K562 (cell line): ENCODE data around the gene TRABD2B. TPM values are rescaled to one million over a fixed set of nuclear protein-coding genes. Genes with fewer than 3 reads are reported as not detected.

Experiments
- ATAC-seq: fragments of 200-7000 bp; cut with Tn5 transposase; 3 replicates; pipeline ENCODE4 v1.9.1; 2020; ENCODE audit warnings: moderate library complexity
- BruUV-seq: library from RNA; stranded (reverse); fragments of 400-500 nt; replicated peaks from 2 replicates; lab custom pipeline; 2021; lab: Mats Ljungman, UMichigan
- CTCF ChIA-PET: fragments of 300-600 bp; formaldehyde crosslinking; extraction: SDS; loops from one replicate; lab custom pipeline; 2021; ENCODE audit warnings: low intra/inter-chr PET ratio; lab: Yijun Ruan, JAX
- POLR2A ChIA-PET: fragments of 300-600, 350-650 bp; sonication (Branson Sonifier 250); formaldehyde crosslinking; extraction: SDS; loops from one replicate; lab custom pipeline; 2021; ENCODE audit warnings: antibody characterized with exemption, inconsistent platforms; lab: Yijun Ruan, JAX
- DNase-seq, 4 experiments: peaks; one replicate each; pipeline versions ENCODE4 v3.0.0 to v3.0.0-alpha.2; 2011 to 2018; ENCODE audit warnings: low spot score in 3 of 4, mixed read lengths in 3 of 4; ENCODE audit errors: extremely low read depth in 1 of 4
- FAIRE-seq: peaks from 2 replicates; lab custom pipeline; 2011; peaks lifted over from hg19 to GRCh38; lab: Jason Lieb, UNC
- H2AFZ ChIP-seq: 2 replicates; pipeline ENCODE4 v1.6.0; 2011; ENCODE audit warnings: low read depth, low read length, control low read depth, inconsistent platforms
- H3K27ac ChIP-seq: fragments of 200-600 bp; 3 replicates; pipeline ENCODE4 v1.8.0; 2011; ENCODE audit warnings: low read depth, mild to moderate bottlenecking, control low read depth, inconsistent platforms, low read length, moderate library complexity, mixed read lengths; ENCODE audit errors: extremely low read depth
- H3K27me3 ChIP-seq, 2 experiments: fragments of 300-600 bp in 1 of 2; 2 replicates in 1 of 2; 3 replicates in 1 of 2; pipeline versions ENCODE4 v1.6.0 to v1.8.0; 2011; ENCODE audit warnings: inconsistent platforms in 2 of 2, low read length in 2 of 2, mild to moderate bottlenecking in 1 of 2, mixed read lengths in 1 of 2, moderate library complexity in 1 of 2; ENCODE audit not compliant: control insufficient read depth in 2 of 2, insufficient read depth in 2 of 2
- H3K36me3 ChIP-seq: fragments of 300-600 bp; 3 replicates; pipeline ENCODE4 v1.8.0; 2011; ENCODE audit warnings: mild to moderate bottlenecking, low read length, inconsistent platforms; ENCODE audit not compliant: control insufficient read depth, insufficient read depth
- H3K4me1 ChIP-seq, 2 experiments: fragments of 200-600 bp in 1 of 2; replicated peaks in 1 of 2; 2 replicates in 1 of 2; 3 replicates in 1 of 2; pipeline versions ENCODE4 v1.5.1 to v1.8.0; 2011; ENCODE audit warnings: inconsistent platforms in 2 of 2, low read length in 2 of 2, mild to moderate bottlenecking in 1 of 2, mixed read lengths in 1 of 2, moderate library complexity in 1 of 2; ENCODE audit not compliant: control insufficient read depth in 2 of 2, insufficient read depth in 2 of 2
- H3K4me2 ChIP-seq: 2 replicates; pipeline ENCODE4 v1.6.1; 2011; ENCODE audit warnings: low read length, control low read depth, inconsistent platforms, mixed read lengths; ENCODE audit not compliant: insufficient read depth
- H3K4me3 ChIP-seq: fragments of 200-600 bp; sonication (generic), shearing (Covaris generic); 2 replicates; pipeline ENCODE4 v1.5.1; 2016; ENCODE audit warnings: control low read depth, inconsistent platforms
- H3K79me2 ChIP-seq: fragments of 200-600 bp; 3 replicates; pipeline ENCODE4 v1.8.0; 2011; ENCODE audit warnings: low read length, inconsistent platforms; ENCODE audit not compliant: control insufficient read depth, insufficient read depth
- H3K9ac ChIP-seq, 2 experiments: 2 replicates each; pipeline versions ENCODE4 v1.6.0 to v1.6.1; 2011; ENCODE audit warnings: low read depth in 2 of 2, low read length in 2 of 2, control low read depth in 1 of 2, inconsistent platforms in 1 of 2, mild to moderate bottlenecking in 1 of 2, mixed read lengths in 1 of 2; ENCODE audit not compliant: insufficient read depth in 1 of 2
- H3K9me1 ChIP-seq: one replicate; pipeline ENCODE4 v1.6.0; 2011; ENCODE audit warnings: inconsistent platforms, mild to moderate bottlenecking, low read length, moderate library complexity; ENCODE audit not compliant: control insufficient read depth, insufficient read depth
- H3K9me3 ChIP-seq: replicated peaks from 2 replicates; pipeline ENCODE4 v1.5.1; 2011; ENCODE audit warnings: low read depth, low read length, inconsistent platforms; ENCODE audit not compliant: control insufficient read depth, insufficient read depth
- H4K20me1 ChIP-seq: replicated peaks from 2 replicates; pipeline ENCODE4 v1.6.1; 2011; ENCODE audit warnings: low read length, inconsistent platforms, mixed read lengths; ENCODE audit not compliant: control insufficient read depth, insufficient read depth
- CAMTA2 ChIP-seq: fragments of 250-450 bp; sonication (Bioruptor Pico); conservative IDR thresholded peaks from 2 replicates; pipeline ENCODE4 v1.5.1; 2022
- COPS2 ChIP-seq: fragments of 450-650 bp; conservative IDR thresholded peaks from 2 replicates; pipeline ENCODE4 v1.6.1; 2016; ENCODE audit warnings: mild to moderate bottlenecking, moderate library complexity
- ELF1 ChIP-seq: fragments of 200-800 bp; sonication (Bioruptor generic); IDR thresholded peaks from 2 replicates; pipeline ENCODE4 v1.6.1; 2016; ENCODE audit warnings: missing genetic modification characterization, missing compliant biosample characterization
- HDGF ChIP-seq: fragments of 450-650 bp; IDR thresholded peaks from 2 replicates; pipeline ENCODE4 v1.6.1; 2016
- HMG20A ChIP-seq: fragments of 450-650 bp; formaldehyde crosslinking; conservative IDR thresholded peaks from 2 replicates; pipeline ENCODE4 v1.4.0; 2020; ENCODE audit warnings: mild to moderate bottlenecking, mixed read lengths
- HOXB6 ChIP-seq: fragments of 250-450 bp; sonication (Bioruptor Pico); IDR thresholded peaks from 2 replicates; pipeline ENCODE4 v1.5.1; 2022; ENCODE audit warnings: mild to moderate bottlenecking, borderline replicate concordance
- ID3 ChIP-seq, 2 experiments: fragments of 250-450 bp in 1 of 2; fragments of 450-650 bp in 1 of 2; sonication (Bioruptor Pico) in 1 of 2; IDR thresholded peaks; 2 replicates each; pipeline versions ENCODE4 v1.6.1 to v1.8.0; 2016 to 2021; ENCODE audit warnings: mild to moderate bottlenecking in 2 of 2, moderate library complexity in 2 of 2, missing compliant biosample characterization in 1 of 2, missing genetic modification characterization in 1 of 2
- MTA2 ChIP-seq: fragments of 450-650 bp; IDR thresholded peaks from 2 replicates; pipeline ENCODE4 v1.6.1; 2016; ENCODE audit warnings: low read depth
- MTA3 ChIP-seq: fragments of 450-650 bp; formaldehyde crosslinking; IDR thresholded peaks from 2 replicates; pipeline ENCODE4 v1.6.1; 2017; ENCODE audit warnings: mild to moderate bottlenecking, borderline replicate concordance
- NCOA6 ChIP-seq: fragments of 450-650 bp; IDR thresholded peaks from 2 replicates; pipeline ENCODE4 v1.6.1; 2017; ENCODE audit warnings: mild to moderate bottlenecking
- NFATC3 ChIP-seq: fragments of 450-650 bp; IDR thresholded peaks from 2 replicates; pipeline ENCODE4 v1.6.1; 2017; ENCODE audit warnings: mild to moderate bottlenecking
- RAD51 ChIP-seq: fragments of 450-650 bp; IDR thresholded peaks from 2 replicates; pipeline ENCODE4 v1.7.1; 2016; ENCODE audit warnings: low read depth, mild to moderate bottlenecking, borderline replicate concordance
- RBM14 ChIP-seq: fragments of 200-400 bp; formaldehyde crosslinking; IDR thresholded peaks from 2 replicates; pipeline ENCODE4 v1.6.1; 2018; ENCODE audit warnings: low read depth, mild to moderate bottlenecking, low read length, moderate library complexity, borderline replicate concordance; ENCODE audit not compliant: insufficient read depth
- TAF15 ChIP-seq: fragments of 200-400 bp; formaldehyde crosslinking; IDR thresholded peaks from 2 replicates; pipeline ENCODE4 v1.6.1; 2017; ENCODE audit warnings: mild to moderate bottlenecking, low read depth, low read length, moderate library complexity
- TFAP4 ChIP-seq: sonication (generic); formaldehyde crosslinking; IDR thresholded peaks from 2 replicates; pipeline ENCODE4 v1.8.0; 2022; ENCODE audit warnings: missing genetic modification reagents, mild to moderate bottlenecking, moderate library complexity, borderline replicate concordance
- THRB ChIP-seq: fragments of 450-650 bp; formaldehyde crosslinking; conservative IDR thresholded peaks from 2 replicates; pipeline ENCODE4 v1.4.0; 2022; ENCODE audit warnings: mild to moderate bottlenecking, missing genetic modification characterization
- ZBED1 ChIP-seq: IDR thresholded peaks from 2 replicates; pipeline ENCODE4 v1.6.1; 2014
- ZBTB7A ChIP-seq: IDR thresholded peaks from 2 replicates; pipeline ENCODE4 v1.6.1; 2011; ENCODE audit warnings: low read depth, mild to moderate bottlenecking, low read length, moderate library complexity, borderline replicate concordance; ENCODE audit not compliant: control insufficient read depth
- ZSCAN32 ChIP-seq: fragments of 450-650 bp; formaldehyde crosslinking; IDR thresholded peaks from 2 replicates; pipeline ENCODE4 v1.4.0; 2020; ENCODE audit warnings: mild to moderate bottlenecking, moderate library complexity
- WGBS: fragments of 100-300 bp; shearing (Covaris generic); methylation state at CpG from one replicate; pipeline ENCODE4 v1.1.6; 2016; ENCODE audit warnings: low coverage, mixed read lengths; ENCODE audit not compliant: insufficient coverage; ENCODE audit errors: missing lambda C conversion rate; 5-methylcytosine and 5-hydroxymethylcytosine counted together
- in situ Hi-C: fragments of 300-500 bp; cut with MboI; formaldehyde crosslinking; loops from 4 replicates; pipeline ENCODE4 v1.15.0; 2018; ENCODE audit warnings: inconsistent platforms, mixed read lengths
- intact Hi-C: fragments of 100-400 bp; cut with micrococcal nuclease; formaldehyde crosslinking; loops from 2 replicates; pipeline ENCODE4 v1.14.2; 2022
- polyA plus RNA-seq, 8 experiments: library from polyadenylated mRNA; depleted of rRNA in 4 of 8; stranded (reverse) in 5 of 8; unstranded in 3 of 8; fragments of >200 nt; fragmentation: Nextera tagmentation in 2 of 8; fragmentation: Illumina TruSeq in 1 of 8; extraction: Ambion mirVana in 2 of 8; extraction: Trizol in 1 of 8; gene quantifications; 2 replicates each; pipeline versions ENCODE4 v1.2.1 to v1.2.3, GENCODE V29; 2011 to 2014; ENCODE audit warnings: inconsistent platforms in 1 of 8, missing spikeins in 1 of 8
- total RNA-seq, 7 experiments: library from RNA; depleted of rRNA in 6 of 7; stranded (reverse); fragments of >200 nt in 6 of 7; fragmentation: Illumina TruSeq in 2 of 7; extraction: Trizol in 2 of 7; gene quantifications; 2 replicates each; pipeline versions ENCODE4 v1.2.1 to v1.2.3, GENCODE V29; 2011 to 2021; ENCODE audit warnings: low replicate concordance in 1 of 7

Gene TRABD2B
- total and polyA plus RNA-seq, 9 of the 15 experiments (the other 6 are each of a cell fraction or from before 2014, with no cell fraction given) = not detected

GRCh38 chr1:47727051-47727696, 270.0 kb downstream of the TRABD2B start:
- in situ Hi-C loops = no loop called here
- peaks cover 15 to 55% of the 10 kb centered on the region in 2 experiments for H3K27me3 ChIP-seq

More at GRCh38 chr1:47727051-47727696, 270.0 kb downstream of the TRABD2B start:
- H3K4me3 ChIP-seq = no peak overlapping the region
- ATAC-seq = no peak
- TF ChIP-seq ELF1 (no peak), CAMTA2 (CRISPR knock-in tag) (no peak), ZSCAN32 (CRISPR knock-in tag) (no peak), NCOA6 (no peak), RAD51 (no peak), HDGF (no peak), THRB (CRISPR knock-in tag) (no peak), HMG20A (no peak), ZBED1 (no peak), ZBTB7A (no peak), TFAP4 (CRISPR knock-in tag) (no peak), COPS2 (no peak), TAF15 (no peak), RBM14 (no peak), MTA2 (no peak), NFATC3 (no peak), ID3 (CRISPR knock-in tag; IDR thresholded peaks at IDR 0.05) (no peak), ID3 (tag; IDR thresholded peaks at IDR 0.05) (no peak), MTA3 (no peak), HOXB6 (CRISPR knock-in tag) (no peak)
- TF ChIP-seq, all 486 proteins: peak for 0
- H3K79me2 ChIP-seq = no peaks in the 10 kb centered on the region
- 4% methylated on average over 8 of the region's 8 CpGs for WGBS
- no peaks in the 10 kb centered on the region for H3K9me3 ChIP-seq
- BruUV-seq = no TSS peak
- H2AFZ ChIP-seq = no peak overlapping the region
- H4K20me1 ChIP-seq = peaks cover 11% of the 10 kb centered on the region
- H3K27ac ChIP-seq = no peak overlapping the region
- no peaks in the 10 kb centered on the region for H3K9me1 ChIP-seq
- H3K4me1 ChIP-seq = peaks cover 0 to 10% of the 10 kb centered on the region in 2 experiments; a peak in 1 of 5 replicates
- H3K36me3 ChIP-seq = no peaks in the 10 kb centered on the region
- FAIRE-seq = no peak
- intact Hi-C loops = loop anchor here (5.0 kb wide), 2 partner anchors 275 to 290 kb away; partner anchors contain the start of gene FOXD2
- POLR2A ChIA-PET = interaction anchor here (0.8 to 1.6 kb wide), 3 partner anchors 29 to 295 kb away, joined by 3 to 8 read pairs (median 3); no protein-coding TSS in a partner anchor
- H3K4me2 ChIP-seq = no peak overlapping the region
- CTCF ChIA-PET = interaction anchor here (0.7 to 1.1 kb wide), 2 partner anchors 21 to 295 kb away, joined by 3 read pairs; no protein-coding TSS in a partner anchor
- DNase-seq = no peak
- no peak overlapping the region for H3K9ac ChIP-seq
